HEK293 (cell line): ENCODE measurements around the gene PDHB.
"Not testable (repeated sequence)": the region's sequence is repeated elsewhere in the genome, so short reads cannot be mapped to it uniquely, and the experiment has no call there.

Experiments used
- CTCF ChIA-PET: fragments of 350-600 bp; formaldehyde crosslinking; extraction: SDS; loops from one replicate; lab custom pipeline; 2021; ENCODE audit warnings: antibody characterized with exemption; lab: Yijun Ruan, JAX
- POLR2A ChIA-PET: fragments of 300-600 bp; formaldehyde crosslinking; extraction: SDS; loops from one replicate; lab custom pipeline; 2020; ENCODE audit warnings: antibody characterized with exemption, inconsistent platforms; lab: Yijun Ruan, JAX
- H3K27ac ChIP-seq: fragments of 200-500 bp; sonication (Bioruptor generic); 2 replicates; pipeline ENCODE4 v1.5.1; 2014; ENCODE audit warnings: low read depth, low read length, control low read depth, inconsistent platforms; ENCODE audit errors: extremely low read depth
- H3K36me3 ChIP-seq, 2 experiments: fragments of 200-500 bp in 1 of 2; sonication (Bioruptor generic) in 1 of 2; 1 replicate in 1 of 2; 2 replicates in 1 of 2; pipeline ENCODE4 v1.5.1; 2014 to 2017; ENCODE audit warnings: inconsistent platforms in 2 of 2, low read length in 2 of 2; ENCODE audit not compliant: control insufficient read depth in 2 of 2, insufficient read depth in 1 of 2
- H3K4me1 ChIP-seq: fragments of 200-500 bp; sonication (Bioruptor generic); 2 replicates; pipeline ENCODE4 v1.5.1; 2014; ENCODE audit warnings: mild to moderate bottlenecking, low read length, inconsistent platforms; ENCODE audit not compliant: control insufficient read depth, insufficient read depth
- H3K4me3 ChIP-seq: 2 replicates; pipeline ENCODE4 v1.5.1; 2011; ENCODE audit warnings: low read depth, mild to moderate bottlenecking, control low read depth, low read length, moderate library complexity
- H3K9me3 ChIP-seq: fragments of 200-500 bp; sonication (Bioruptor generic); 2 replicates; pipeline ENCODE4 v1.5.1; 2014; ENCODE audit warnings: low read depth, low read length, inconsistent platforms; ENCODE audit not compliant: control insufficient read depth, insufficient read depth
- OVOL3 ChIP-seq: fragments of 450-650 bp; formaldehyde crosslinking; IDR thresholded peaks from 2 replicates; pipeline ENCODE4 v1.5.1; 2016; ENCODE audit warnings: missing biosample characterization, missing genetic modification characterization
- RBAK ChIP-seq: fragments of 450-650 bp; formaldehyde crosslinking; IDR thresholded peaks from 2 replicates; pipeline ENCODE4 v1.5.1; 2016; ENCODE audit warnings: missing biosample characterization, missing genetic modification characterization
- ZNF2 ChIP-seq: fragments of 450-650 bp; formaldehyde crosslinking; IDR thresholded peaks from 2 replicates; pipeline ENCODE4 v1.5.1; 2016; ENCODE audit warnings: missing biosample characterization, missing genetic modification characterization
- ZNF221 ChIP-seq: fragments of 450-650 bp; formaldehyde crosslinking; IDR thresholded peaks from 2 replicates; pipeline ENCODE4 v1.5.1; 2017; ENCODE audit warnings: missing biosample characterization, missing genetic modification characterization, borderline replicate concordance
- ZNF292 ChIP-seq: fragments of 450-650 bp; formaldehyde crosslinking; IDR thresholded peaks from 2 replicates; pipeline ENCODE4 v1.5.1; 2016; ENCODE audit warnings: low read depth, missing biosample characterization, missing genetic modification characterization, borderline replicate concordance
- ZNF416 ChIP-seq: fragments of 450-650 bp; formaldehyde crosslinking; IDR thresholded peaks from 2 replicates; pipeline ENCODE4 v1.5.1; 2016; ENCODE audit warnings: missing biosample characterization, missing genetic modification characterization
- ZNF530 ChIP-seq: fragments of 450-650 bp; formaldehyde crosslinking; IDR thresholded peaks from 2 replicates; pipeline ENCODE4 v1.5.1; 2016; ENCODE audit warnings: low read depth, missing biosample characterization, missing genetic modification characterization
- TF ChIP-seq, protein P1 (sequence below): fragments of 450-650 bp; formaldehyde crosslinking; IDR thresholded peaks from 2 replicates; pipeline ENCODE4 v1.5.1; 2016; ENCODE audit warnings: missing biosample characterization, missing genetic modification characterization
- TF ChIP-seq, protein P2 (sequence below): fragments of 450-650 bp; formaldehyde crosslinking; IDR thresholded peaks from 2 replicates; pipeline ENCODE4 v1.5.1; 2017; ENCODE audit warnings: missing biosample characterization, missing genetic modification characterization
- TF ChIP-seq, protein P3 (sequence below): fragments of 450-650 bp; formaldehyde crosslinking; IDR thresholded peaks from 2 replicates; pipeline ENCODE4 v1.5.1; 2016; ENCODE audit warnings: missing biosample characterization, missing genetic modification characterization

PDHB gene

DNA sequence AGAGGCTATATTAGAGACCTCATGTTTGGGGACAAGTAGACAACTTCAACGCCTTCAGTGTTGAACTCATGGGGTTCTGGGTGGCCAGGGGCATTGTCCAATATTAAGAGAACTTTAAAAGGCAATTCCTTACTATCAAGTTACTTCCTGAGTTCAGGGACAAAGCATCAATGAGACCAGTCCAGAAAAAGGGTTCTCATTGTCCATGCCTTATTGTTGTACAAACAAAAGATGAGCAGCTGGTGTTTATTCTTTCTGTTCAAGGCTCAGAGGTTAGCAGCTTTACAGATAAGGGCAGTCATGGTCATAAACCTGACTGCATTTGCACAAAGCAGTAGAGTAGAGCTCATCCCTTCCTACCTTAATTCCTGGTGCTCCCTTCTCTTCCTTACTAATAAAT is 18.5 kb upstream of the PDHB start (continued):
- TF ChIP-seq, protein P1, sequence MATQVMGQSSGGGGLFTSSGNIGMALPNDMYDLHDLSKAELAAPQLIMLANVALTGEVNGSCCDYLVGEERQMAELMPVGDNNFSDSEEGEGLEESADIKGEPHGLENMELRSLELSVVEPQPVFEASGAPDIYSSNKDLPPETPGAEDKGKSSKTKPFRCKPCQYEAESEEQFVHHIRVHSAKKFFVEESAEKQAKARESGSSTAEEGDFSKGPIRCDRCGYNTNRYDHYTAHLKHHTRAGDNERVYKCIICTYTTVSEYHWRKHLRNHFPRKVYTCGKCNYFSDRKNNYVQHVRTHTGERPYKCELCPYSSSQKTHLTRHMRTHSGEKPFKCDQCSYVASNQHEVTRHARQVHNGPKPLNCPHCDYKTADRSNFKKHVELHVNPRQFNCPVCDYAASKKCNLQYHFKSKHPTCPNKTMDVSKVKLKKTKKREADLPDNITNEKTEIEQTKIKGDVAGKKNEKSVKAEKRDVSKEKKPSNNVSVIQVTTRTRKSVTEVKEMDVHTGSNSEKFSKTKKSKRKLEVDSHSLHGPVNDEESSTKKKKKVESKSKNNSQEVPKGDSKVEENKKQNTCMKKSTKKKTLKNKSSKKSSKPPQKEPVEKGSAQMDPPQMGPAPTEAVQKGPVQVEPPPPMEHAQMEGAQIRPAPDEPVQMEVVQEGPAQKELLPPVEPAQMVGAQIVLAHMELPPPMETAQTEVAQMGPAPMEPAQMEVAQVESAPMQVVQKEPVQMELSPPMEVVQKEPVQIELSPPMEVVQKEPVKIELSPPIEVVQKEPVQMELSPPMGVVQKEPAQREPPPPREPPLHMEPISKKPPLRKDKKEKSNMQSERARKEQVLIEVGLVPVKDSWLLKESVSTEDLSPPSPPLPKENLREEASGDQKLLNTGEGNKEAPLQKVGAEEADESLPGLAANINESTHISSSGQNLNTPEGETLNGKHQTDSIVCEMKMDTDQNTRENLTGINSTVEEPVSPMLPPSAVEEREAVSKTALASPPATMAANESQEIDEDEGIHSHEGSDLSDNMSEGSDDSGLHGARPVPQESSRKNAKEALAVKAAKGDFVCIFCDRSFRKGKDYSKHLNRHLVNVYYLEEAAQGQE (tag by site-specific recombination): no peak
- no peak for TF ChIP-seq ZNF2 (tag by site-specific recombination)
- TF ChIP-seq ZNF530: no peak
- TF ChIP-seq, protein P2, sequence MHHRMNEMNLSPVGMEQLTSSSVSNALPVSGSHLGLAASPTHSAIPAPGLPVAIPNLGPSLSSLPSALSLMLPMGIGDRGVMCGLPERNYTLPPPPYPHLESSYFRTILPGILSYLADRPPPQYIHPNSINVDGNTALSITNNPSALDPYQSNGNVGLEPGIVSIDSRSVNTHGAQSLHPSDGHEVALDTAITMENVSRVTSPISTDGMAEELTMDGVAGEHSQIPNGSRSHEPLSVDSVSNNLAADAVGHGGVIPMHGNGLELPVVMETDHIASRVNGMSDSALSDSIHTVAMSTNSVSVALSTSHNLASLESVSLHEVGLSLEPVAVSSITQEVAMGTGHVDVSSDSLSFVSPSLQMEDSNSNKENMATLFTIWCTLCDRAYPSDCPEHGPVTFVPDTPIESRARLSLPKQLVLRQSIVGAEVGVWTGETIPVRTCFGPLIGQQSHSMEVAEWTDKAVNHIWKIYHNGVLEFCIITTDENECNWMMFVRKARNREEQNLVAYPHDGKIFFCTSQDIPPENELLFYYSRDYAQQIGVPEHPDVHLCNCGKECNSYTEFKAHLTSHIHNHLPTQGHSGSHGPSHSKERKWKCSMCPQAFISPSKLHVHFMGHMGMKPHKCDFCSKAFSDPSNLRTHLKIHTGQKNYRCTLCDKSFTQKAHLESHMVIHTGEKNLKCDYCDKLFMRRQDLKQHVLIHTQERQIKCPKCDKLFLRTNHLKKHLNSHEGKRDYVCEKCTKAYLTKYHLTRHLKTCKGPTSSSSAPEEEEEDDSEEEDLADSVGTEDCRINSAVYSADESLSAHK (tag by site-specific recombination): no peak
- no peak for TF ChIP-seq ZNF416 (tag by site-specific recombination)
- no peak for TF ChIP-seq RBAK
- no peak for TF ChIP-seq ZNF292 (tag by site-specific recombination)
- TF ChIP-seq, protein P3, sequence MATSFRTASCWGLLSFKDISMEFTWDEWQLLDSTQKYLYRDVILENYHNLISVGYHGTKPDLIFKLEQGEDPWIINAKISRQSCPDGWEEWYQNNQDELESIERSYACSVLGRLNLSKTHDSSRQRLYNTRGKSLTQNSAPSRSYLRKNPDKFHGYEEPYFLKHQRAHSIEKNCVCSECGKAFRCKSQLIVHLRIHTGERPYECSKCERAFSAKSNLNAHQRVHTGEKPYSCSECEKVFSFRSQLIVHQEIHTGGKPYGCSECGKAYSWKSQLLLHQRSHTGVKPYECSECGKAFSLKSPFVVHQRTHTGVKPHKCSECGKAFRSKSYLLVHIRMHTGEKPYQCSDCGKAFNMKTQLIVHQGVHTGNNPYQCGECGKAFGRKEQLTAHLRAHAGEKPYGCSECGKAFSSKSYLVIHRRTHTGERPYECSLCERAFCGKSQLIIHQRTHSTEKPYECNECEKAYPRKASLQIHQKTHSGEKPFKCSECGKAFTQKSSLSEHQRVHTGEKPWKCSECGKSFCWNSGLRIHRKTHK: no peak
- TF ChIP-seq OVOL3 (tag by site-specific recombination): no peak
- TF ChIP-seq, all 188 proteins: peak for 0

DNA sequence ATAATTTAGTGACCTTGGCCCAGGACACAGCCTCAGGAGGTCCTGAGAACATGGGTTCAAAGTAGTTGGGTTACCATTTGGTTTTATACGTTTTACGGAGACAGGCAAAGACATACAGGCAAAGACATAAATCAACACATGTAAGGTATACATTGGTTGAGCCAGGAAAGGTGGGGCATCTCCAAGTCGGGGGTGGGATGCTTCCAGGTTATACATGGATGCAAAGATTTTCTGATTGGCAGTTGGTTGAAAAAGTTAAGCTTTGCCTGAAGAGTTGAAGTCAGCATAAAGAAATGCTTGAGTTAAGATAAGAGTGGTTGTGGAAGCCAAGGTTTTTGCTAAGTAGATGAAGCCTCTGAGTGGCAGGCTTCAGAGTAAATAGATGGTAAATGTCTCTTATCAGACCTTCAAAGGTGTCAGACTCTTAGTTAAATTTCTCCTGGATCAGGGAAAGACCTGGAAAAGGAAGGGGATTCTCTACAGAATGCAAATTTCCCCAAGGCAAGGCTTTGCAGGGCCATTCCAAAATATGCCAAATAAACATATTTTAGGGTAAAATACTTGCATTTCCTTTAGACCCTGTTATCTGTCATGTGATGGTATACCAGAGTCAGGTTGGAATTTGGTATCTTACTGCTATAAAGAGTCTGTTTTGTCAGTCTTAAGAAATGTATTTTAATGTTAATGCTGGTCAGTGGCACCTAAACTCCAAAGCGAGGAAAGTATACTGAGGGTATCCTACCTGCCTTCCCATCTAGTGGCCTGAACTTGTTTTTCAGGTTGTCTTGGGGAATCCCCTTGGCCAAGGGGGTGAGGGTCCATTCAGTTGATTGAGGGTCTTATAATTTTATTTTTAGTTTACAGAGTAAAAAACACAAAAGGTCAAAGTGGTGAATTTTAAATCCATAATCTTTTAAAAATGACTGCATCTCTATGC is 8.2 kb upstream of the PDHB start:
- no peaks in the 10 kb centered on the region for H3K9me3 ChIP-seq
- TF ChIP-seq ZNF221 (tag by site-specific recombination): no peak
- POLR2A ChIA-PET: no interaction called here
- no peaks in the 10 kb centered on the region for H3K36me3 ChIP-seq
- CTCF ChIA-PET: no interaction called here
- H3K27ac ChIP-seq: no peak overlapping the region
- no peaks in the 10 kb centered on the region for H3K4me1 ChIP-seq
- no peak overlapping the region for H3K4me3 ChIP-seq

DNA sequence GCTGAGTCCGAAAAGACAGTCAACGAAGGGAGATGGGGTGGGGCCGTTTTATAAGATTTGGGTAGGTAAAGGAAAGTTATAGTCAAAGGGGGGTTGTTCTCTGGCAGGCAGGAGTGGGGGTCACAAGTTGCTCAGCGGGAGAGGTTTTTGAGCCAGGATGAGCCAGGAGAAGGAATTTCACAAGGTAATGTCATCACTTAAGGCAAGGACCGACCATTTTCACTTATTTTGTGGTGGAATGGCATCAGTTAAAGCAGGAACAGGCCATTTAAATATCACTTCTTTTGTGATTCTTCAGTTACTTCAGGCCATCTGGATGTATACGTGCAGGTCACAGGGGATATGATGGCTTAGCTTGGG is 7.3 kb upstream of the PDHB start:
- H3K9me3 ChIP-seq, H3K27ac ChIP-seq, H3K4me1 ChIP-seq, H3K4me3 ChIP-seq, POLR2A ChIA-PET, H3K36me3 ChIP-seq, CTCF ChIA-PET: not testable (repeated sequence)

DNA sequence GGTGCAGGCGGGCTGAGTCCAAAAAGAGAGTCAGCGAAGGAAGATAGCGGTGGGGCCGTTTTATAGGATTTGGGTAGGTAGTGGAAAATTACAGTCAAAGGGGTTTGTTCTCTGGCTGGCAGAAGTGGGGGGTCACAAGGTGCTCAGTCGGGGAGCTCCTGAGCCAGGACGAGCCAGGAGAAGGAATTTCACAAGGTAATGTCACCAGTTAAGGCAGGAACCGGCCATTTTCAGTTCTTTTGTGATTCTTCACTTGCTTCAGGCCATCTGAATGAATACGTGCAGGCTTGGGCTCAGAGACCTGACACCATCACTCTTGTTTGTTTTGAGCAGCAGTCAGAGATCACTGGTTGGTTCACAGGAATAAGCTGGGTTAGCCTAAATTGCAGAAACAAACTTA is 3.6 kb upstream of the PDHB start:
- CTCF ChIA-PET: interaction anchor here (1.2 kb wide), 1 partner anchor 22 kb away, joined by 4 read pairs; no protein-coding TSS in a partner anchor
- not testable (repeated sequence) for H3K4me1 ChIP-seq, H3K9me3 ChIP-seq, H3K36me3 ChIP-seq, H3K4me3 ChIP-seq, H3K27ac ChIP-seq
- POLR2A ChIA-PET: interaction anchor here (0.6 kb wide), 1 partner anchor 32 kb away, joined by 6 read pairs; no protein-coding TSS in a partner anchor
